ENCODE results near the gene SH3D21. TPM values are rescaled to one million over a fixed set of nuclear protein-coding genes. Genes with fewer than 3 reads are reported as not detected.

SH3D21 gene
- total and polyA plus RNA-seq, 11 donors = 0.38 to 3.1 (median 1.4) TPM

- Histone ChIP-seq H3K4me3 (no peak overlapping the region), H3K9me3 (no peaks in the 10 kb centered on the region), H3K27ac (no peak overlapping the region), H3K36me3 (peaks cover 0 to 65% (median 55%) of the 10 kb centered on the region in 9 donors), H3K4me1 (peaks cover 0 to 38% (median 24%) of the 10 kb centered on the region in 12 donors), H3K27me3 (no peaks in the 10 kb centered on the region)
- intact Hi-C loops (cut with DNase I) = no loop called here
- TF ChIP-seq CTCF (IDR thresholded peaks at IDR 0.05) = no peak
- TF ChIP-seq POLR2A (IDR thresholded peaks at IDR 0.05) = no peak
- WGBS, 4 donors = 87 to 93% (median 89%) methylated on average over 23 of the region's 23 CpGs
- no peak for DNase-seq
- ATAC-seq = no peak
Observed at GRCh38 chr1:36303650-36304360, 2.4 kb upstream of the SH3D21 start.

GRCh38 chr1:36304521-36304920 is 1.6 kb upstream of the SH3D21 start:
- Histone ChIP-seq H3K9me3 (no peaks in the 10 kb centered on the region), H3K27ac (peak overlapping the region in 1 of 12 donors; percentile 20), H3K36me3 (peaks cover 0 to 58% (median 51%) of the 10 kb centered on the region in 9 donors), H3K27me3 (no peaks in the 10 kb centered on the region), H3K4me1 (peaks cover 0 to 36% (median 23%) of the 10 kb centered on the region in 12 donors), H3K4me3 (no peak overlapping the region)
- intact Hi-C loops (cut with DNase I) = no loop called here
- ATAC-seq (no peak), DNase-seq (no peak)
- no peak for TF ChIP-seq POLR2A (IDR thresholded peaks at IDR 0.05)
- no peak for TF ChIP-seq CTCF (IDR thresholded peaks at IDR 0.05)
- WGBS, 4 donors = 77 to 83% (median 80%) methylated on average over 7 of the region's 7 CpGs

- WGBS, 4 donors = 77 to 81% (median 78%) methylated on average over 10 of the region's 10 CpGs
- intact Hi-C loops (cut with DNase I) = loop anchor here in 2 of 10 donors (5.0 kb wide), 2 partner anchors 62 to 117 kb away; no protein-coding TSS in a partner anchor
- Histone ChIP-seq H3K4me3 (no peak overlapping the region), H3K9me3 (no peaks in the 10 kb centered on the region), H3K27me3 (no peaks in the 10 kb centered on the region), H3K27ac (peak overlapping the region in 5 of 12 donors; percentile 20 to 87 (median 74)), H3K36me3 (peaks cover 0 to 50% (median 46%) of the 10 kb centered on the region in 9 donors), H3K4me1 (peaks cover 0 to 29% (median 16%) of the 10 kb centered on the region in 12 donors)
- DNase-seq (no peak), ATAC-seq (no peak)
- TF ChIP-seq POLR2A (IDR thresholded peaks at IDR 0.05) (no peak), CTCF (IDR thresholded peaks at IDR 0.05) (no peak)
Observed at GRCh38 chr1:36304970-36305914, 926 bp upstream of the SH3D21 start.

GRCh38 chr1:36305915-36306209 is 306 bp upstream of the SH3D21 start:
- H3K4me1 ChIP-seq = peaks cover 0 to 24% (median 16%) of the 10 kb centered on the region in 12 donors
- peak overlapping the region in 8 of 12 donors; percentile 66 to 95 (median 88) for H3K4me3 ChIP-seq
- peak overlapping the region in 10 of 12 donors; percentile 67 to 87 (median 76) for H3K27ac ChIP-seq
- no peaks in the 10 kb centered on the region for H3K9me3 ChIP-seq
- DNase-seq = no peak
- no peak for TF ChIP-seq CTCF (IDR thresholded peaks at IDR 0.05)
- TF ChIP-seq POLR2A (IDR thresholded peaks at IDR 0.05) = no peak
- WGBS, 4 donors = 64 to 75% (median 70%) methylated on average over 7 of the region's 7 CpGs
- ATAC-seq = no peak
- H3K36me3 ChIP-seq = peaks cover 0 to 44% (median 40%) of the 10 kb centered on the region in 9 donors
- intact Hi-C loops (cut with DNase I) = loop anchor here in 2 of 10 donors (5.0 kb wide), 2 partner anchors 61 to 116 kb away; no protein-coding TSS in a partner anchor
- no peaks in the 10 kb centered on the region for H3K27me3 ChIP-seq
